ENCODE measurements around the gene PVR. TPM values are rescaled to one million over a fixed set of nuclear protein-coding genes. Genes with fewer than 3 reads are reported as not detected.
"Not testable (repeated sequence)": the region's sequence is repeated elsewhere in the genome, so short reads cannot be mapped to it uniquely, and the experiment has no call there.

PVR gene
- total RNA-seq, 2 experiments from 2014 or later, result 1.9 TPM

DNA sequence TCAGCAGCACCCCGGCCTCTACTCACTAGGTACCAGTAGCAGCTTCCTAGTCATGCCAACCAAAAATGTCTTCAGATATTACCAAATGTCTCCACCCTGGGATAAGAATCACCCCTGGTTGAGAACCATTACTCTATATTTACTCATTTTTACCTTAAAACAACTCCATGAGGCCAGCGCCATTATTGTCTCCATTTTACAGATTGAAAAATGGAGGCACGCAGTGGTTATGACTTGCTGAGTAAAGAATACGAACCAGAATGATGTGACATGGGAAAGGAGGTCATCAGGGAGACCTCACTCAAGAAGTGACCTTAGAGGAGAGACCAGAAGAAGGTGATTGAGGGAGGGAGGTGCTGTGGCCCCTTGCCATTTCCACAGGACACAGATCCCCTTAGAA, 29.8 kb downstream of the PVR start:
- Mint-ChIP-seq H3K27me3 (no peaks in the 10 kb centered on the region), H3K9me3 (no peaks in the 10 kb centered on the region), H3K27ac (no peak overlapping the region), H3K36me3 (ENCODE audit: low read depth) (no peaks in the 10 kb centered on the region), H3K4me3 (no peak overlapping the region), H3K4me1 (no peaks in the 10 kb centered on the region)
- POLR2A ChIA-PET, result no interaction called here
- no peak for DNase-seq
- CTCF ChIA-PET, result no interaction called here

DNA sequence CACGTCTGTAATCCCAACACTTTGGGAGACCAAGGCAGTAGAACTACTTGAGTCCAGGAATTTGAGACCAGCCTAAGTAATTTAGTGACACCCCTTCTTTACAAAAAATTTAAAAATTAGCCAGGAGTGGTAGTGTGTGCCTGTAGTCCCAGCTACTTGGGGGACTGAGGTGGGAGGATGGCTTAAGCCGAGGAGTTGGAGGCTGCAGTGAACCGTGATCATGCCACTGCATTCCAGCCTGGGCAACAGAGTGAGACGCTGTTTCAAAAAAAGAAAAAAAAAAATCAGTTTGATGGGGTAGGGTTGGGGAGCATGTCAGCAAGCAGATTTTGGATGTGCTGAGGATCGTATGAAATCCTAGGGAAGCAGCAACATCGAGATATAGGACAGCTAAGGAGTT, 31.8 kb downstream of the PVR start:
- Mint-ChIP-seq H3K27me3 (no peaks in the 10 kb centered on the region), H3K4me1 (no peaks in the 10 kb centered on the region), H3K9me3 (no peaks in the 10 kb centered on the region), H3K27ac (no peak overlapping the region), H3K4me3 (no peak overlapping the region), H3K36me3 (ENCODE audit: low read depth) (no peaks in the 10 kb centered on the region)
- CTCF ChIA-PET, result interaction anchor here (0.6 to 1.5 kb wide), 5 partner anchors 11 to 569 kb away, joined by 3 to 4 read pairs (median 3); no protein-coding TSS in a partner anchor
- POLR2A ChIA-PET, result interaction anchor here (0.6 kb wide), 1 partner anchor 195 kb away, joined by 3 read pairs; no protein-coding TSS in a partner anchor
- no peak for DNase-seq

DNA sequence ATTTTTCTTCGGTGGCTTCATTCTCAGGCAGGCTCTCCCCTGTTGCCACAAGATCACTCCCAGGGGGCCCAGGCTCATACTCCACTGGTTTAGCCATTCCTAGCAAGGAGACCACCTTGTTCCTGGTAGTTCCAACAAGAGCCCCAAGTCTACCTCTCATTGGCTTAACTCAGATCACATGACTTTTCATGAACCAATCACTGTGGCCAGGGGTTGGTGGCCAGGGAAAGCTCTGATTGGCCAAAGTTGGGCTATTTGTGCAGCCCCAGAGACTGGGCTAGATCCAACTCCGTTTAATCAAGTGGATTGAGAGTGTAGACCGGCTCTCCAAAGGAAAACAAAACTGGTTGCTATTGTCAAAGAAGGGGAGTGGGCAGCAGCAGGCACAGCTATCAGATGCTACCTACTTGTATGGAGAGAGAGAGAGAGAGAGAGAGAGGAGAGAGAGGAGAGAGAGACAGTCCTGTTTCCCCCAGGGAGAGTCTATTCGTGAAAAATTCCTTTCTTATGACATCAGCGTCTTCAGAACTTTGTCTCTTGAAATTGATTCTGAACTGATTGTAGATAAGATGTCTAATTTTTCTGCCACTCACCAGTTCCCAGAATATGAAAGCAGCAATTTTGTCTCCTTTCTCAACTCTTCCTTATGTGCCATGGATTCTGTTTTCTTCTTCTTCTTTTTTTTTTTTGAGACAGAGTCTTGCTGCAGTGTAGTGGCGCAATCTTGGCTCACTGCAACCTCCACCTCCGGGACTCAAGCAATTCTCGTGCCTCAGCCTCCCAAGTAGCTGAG, 33.5 kb downstream of the PVR start:
- H3K36me3 Mint-ChIP-seq (ENCODE audit: low read depth), result no peaks in the 10 kb centered on the region
- H3K27ac Mint-ChIP-seq, result no peak overlapping the region
- ChIA-PET CTCF (interaction anchor here (1.6 kb wide), 1 partner anchor 12 kb away, joined by 4 read pairs; no protein-coding TSS in a partner anchor), POLR2A (interaction anchor here (0.7 kb wide), 1 partner anchor 11 kb away, joined by 7 read pairs; no protein-coding TSS in a partner anchor)
- H3K27me3 Mint-ChIP-seq, result no peaks in the 10 kb centered on the region
- H3K9me3 Mint-ChIP-seq, result no peaks in the 10 kb centered on the region
- H3K4me1 Mint-ChIP-seq, result no peaks in the 10 kb centered on the region
- no peak for DNase-seq
- no peak overlapping the region for H3K4me3 Mint-ChIP-seq

DNA sequence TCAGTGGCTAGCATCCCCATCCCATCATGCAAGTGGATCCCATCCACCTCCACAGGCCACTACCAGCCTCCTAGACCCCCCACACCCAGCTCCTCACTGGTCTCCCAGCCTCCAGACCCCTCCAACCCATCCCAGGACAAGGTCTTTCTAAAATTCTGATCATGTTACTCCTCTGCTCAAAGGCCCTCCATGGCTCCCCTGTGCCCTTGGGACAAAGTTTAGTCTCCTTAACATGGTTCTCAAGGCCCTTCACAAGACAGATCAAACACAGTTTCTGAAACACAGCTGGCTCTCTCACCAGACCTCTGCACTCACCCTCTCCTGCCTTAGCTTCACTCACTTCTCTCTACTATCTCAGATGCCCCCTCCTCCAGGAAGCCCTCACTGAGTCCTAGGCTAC, 36.8 kb downstream of the PVR start:
- ChIA-PET CTCF (interaction anchor here (0.5 to 1.3 kb wide), 2 partner anchors 9 to 71 kb away, joined by 3 to 5 read pairs; no protein-coding TSS in a partner anchor), POLR2A (interaction anchor here (0.6 kb wide), 1 partner anchor 119 kb away, joined by 4 read pairs; no protein-coding TSS in a partner anchor)
- H3K9me3 Mint-ChIP-seq, result no peaks in the 10 kb centered on the region
- no peaks in the 10 kb centered on the region for H3K36me3 Mint-ChIP-seq (ENCODE audit: low read depth)
- peaks cover 9% of the 10 kb centered on the region for H3K4me1 Mint-ChIP-seq
- H3K4me3 Mint-ChIP-seq, result no peak overlapping the region
- no peaks in the 10 kb centered on the region for H3K27me3 Mint-ChIP-seq
- no peak for DNase-seq
- H3K27ac Mint-ChIP-seq, result no peak overlapping the region

DNA sequence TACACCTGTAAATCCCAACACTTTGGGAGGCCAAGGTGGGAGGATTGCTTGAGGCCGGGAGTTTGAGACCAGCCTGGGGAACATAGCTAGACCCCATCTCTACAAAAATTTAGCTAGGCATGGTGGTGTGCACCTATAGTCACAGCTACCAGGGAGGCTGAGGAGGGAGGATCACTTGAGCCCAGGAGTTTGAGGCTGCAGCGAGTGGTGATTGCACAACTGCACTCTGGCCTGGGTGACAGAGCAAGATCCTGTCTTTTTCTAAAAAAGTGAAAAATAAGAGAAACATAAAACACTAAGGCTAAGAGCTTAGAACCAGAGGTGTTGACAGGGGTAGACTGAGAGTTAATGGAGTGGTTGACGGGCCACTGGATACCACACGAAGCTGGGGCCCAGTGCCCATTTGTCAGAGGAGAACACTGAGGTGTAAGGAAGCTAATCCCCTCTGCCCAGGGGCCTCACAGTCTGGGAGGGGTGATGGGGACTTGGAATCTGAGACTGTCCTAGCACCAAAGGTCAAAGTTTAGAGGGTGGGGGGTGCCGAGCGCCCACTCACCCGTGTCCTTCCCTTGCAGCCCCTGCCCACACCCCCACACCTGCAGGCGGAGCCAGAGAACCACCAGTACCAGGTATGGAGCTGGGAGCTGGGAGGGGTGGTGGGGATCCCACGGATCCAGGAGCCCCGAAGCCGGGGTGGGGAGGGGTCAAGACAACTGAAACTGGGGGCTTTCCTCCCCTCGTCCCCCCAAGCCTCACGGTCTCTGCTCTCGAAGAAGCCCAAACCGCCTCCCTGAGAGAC, 38.5 kb downstream of the PVR start:
- Mint-ChIP-seq H3K27ac (no peak overlapping the region), H3K4me3 (no peak overlapping the region), H3K27me3 (peaks cover 5% of the 10 kb centered on the region), H3K4me1 (peaks cover 9% of the 10 kb centered on the region), H3K36me3 (ENCODE audit: low read depth) (no peaks in the 10 kb centered on the region), H3K9me3 (no peaks in the 10 kb centered on the region)
- DNase-seq, result no peak
- CTCF ChIA-PET, result interaction anchor here (0.6 to 1.5 kb wide), 5 partner anchors 22 to 361 kb away, joined by 3 to 5 read pairs (median 4); no protein-coding TSS in a partner anchor
- POLR2A ChIA-PET, result no interaction called here

DNA sequence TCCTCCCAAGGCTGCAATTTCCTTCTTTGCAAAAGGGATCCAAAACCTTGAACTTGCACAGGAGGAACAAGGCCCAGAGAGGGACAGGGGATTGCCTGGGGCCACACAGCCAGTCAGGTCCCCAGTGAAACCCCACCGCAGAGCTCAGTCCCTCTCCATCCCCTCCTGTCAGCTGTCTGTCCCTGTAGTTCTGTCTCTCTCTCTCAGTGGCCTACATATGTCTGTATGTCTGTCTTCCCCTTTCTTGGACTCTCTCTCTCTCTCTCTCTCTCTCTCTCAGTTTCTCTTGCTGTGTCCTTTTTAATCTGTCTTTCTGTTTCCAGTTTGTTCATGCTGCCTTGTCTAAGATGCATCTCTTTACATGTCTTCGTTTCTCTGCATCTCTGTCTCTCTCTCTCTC, 39.1 kb downstream of the PVR start:
- POLR2A ChIA-PET, result no interaction called here
- H3K27me3 Mint-ChIP-seq, result peaks cover 8% of the 10 kb centered on the region
- H3K4me3 Mint-ChIP-seq, result no peak overlapping the region
- no peaks in the 10 kb centered on the region for H3K9me3 Mint-ChIP-seq
- no peak for DNase-seq
- no peaks in the 10 kb centered on the region for H3K36me3 Mint-ChIP-seq (ENCODE audit: low read depth)
- H3K27ac Mint-ChIP-seq, result no peak overlapping the region
- CTCF ChIA-PET, result interaction anchor here (0.6 to 1.5 kb wide), 2 partner anchors 101 to 361 kb away, joined by 4 to 5 read pairs; no protein-coding TSS in a partner anchor
- H3K4me1 Mint-ChIP-seq, result peaks cover 9% of the 10 kb centered on the region

DNA sequence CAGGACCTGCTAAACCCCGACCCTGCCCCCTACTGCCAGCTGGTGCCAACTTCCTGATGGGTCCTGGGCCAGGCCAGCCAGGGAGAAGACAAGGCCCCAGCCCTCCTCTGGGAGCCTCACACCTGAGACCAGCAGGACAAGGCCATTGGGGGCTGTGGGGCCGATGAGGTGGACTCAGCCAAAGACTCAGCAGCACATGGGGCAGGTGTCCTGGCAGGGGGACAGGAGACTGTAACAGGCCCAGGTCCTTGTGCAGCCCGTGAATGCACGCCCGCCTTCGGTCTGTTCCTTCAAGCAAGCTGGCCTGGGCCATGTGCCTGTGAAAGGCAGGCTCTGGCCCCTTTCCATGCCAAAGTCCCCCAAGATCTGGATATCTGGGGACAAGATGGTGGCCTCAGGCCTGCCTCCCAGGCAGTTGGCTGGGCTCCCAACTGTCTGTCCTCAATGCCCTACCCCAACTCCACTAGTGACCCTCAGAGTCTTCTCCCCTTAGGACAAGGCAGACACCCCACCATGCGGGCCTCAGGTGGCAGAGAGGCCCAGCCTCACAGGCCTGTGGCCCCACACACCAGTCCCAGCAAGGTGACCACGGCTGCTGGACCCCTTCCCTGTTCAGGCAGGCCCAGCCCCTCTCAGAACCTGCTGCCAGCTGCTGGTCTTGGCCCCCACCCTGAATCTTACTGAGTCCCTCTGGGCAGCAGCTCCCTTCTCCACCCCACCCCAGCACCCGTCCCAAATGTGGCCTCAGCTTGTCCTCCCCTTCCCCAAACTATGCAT, 39.9 kb downstream of the PVR start:
- no peaks in the 10 kb centered on the region for H3K9me3 Mint-ChIP-seq
- H3K27ac Mint-ChIP-seq, result no peak overlapping the region
- peaks cover 10% of the 10 kb centered on the region for H3K27me3 Mint-ChIP-seq
- DNase-seq, result no peak
- ChIA-PET CTCF (interaction anchor here (0.6 to 1.0 kb wide), 3 partner anchors 41 to 220 kb away, joined by 3 to 4 read pairs (median 3); no protein-coding TSS in a partner anchor), POLR2A (no interaction called here)
- no peaks in the 10 kb centered on the region for H3K36me3 Mint-ChIP-seq (ENCODE audit: low read depth)
- peaks cover 9% of the 10 kb centered on the region for H3K4me1 Mint-ChIP-seq
- no peak overlapping the region for H3K4me3 Mint-ChIP-seq

DNA sequence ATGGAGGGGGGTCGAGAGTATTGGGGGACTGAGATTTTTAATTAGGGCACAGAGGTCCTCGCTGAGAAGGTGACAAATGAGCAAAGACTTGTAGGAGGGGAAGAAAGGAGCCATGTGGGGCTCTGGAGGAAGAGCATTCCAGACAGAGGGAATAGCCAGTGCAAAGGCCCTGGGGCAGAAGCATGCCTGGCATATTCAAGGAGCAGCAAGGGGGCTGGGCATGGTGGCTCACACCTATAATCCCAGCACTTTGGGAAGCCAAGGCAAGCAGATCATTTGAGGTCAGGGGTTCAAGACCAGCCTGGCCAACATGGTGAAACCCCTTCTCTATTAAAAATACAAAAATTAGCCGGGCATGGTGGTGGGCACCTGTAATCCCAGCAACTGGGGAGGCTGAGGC, 40.7 kb downstream of the PVR start:
- CTCF ChIA-PET, result interaction anchor here (0.6 to 1.0 kb wide), 2 partner anchors 40 to 82 kb away, joined by 3 read pairs; no protein-coding TSS in a partner anchor
- not testable (repeated sequence) for H3K27ac Mint-ChIP-seq

DNA sequence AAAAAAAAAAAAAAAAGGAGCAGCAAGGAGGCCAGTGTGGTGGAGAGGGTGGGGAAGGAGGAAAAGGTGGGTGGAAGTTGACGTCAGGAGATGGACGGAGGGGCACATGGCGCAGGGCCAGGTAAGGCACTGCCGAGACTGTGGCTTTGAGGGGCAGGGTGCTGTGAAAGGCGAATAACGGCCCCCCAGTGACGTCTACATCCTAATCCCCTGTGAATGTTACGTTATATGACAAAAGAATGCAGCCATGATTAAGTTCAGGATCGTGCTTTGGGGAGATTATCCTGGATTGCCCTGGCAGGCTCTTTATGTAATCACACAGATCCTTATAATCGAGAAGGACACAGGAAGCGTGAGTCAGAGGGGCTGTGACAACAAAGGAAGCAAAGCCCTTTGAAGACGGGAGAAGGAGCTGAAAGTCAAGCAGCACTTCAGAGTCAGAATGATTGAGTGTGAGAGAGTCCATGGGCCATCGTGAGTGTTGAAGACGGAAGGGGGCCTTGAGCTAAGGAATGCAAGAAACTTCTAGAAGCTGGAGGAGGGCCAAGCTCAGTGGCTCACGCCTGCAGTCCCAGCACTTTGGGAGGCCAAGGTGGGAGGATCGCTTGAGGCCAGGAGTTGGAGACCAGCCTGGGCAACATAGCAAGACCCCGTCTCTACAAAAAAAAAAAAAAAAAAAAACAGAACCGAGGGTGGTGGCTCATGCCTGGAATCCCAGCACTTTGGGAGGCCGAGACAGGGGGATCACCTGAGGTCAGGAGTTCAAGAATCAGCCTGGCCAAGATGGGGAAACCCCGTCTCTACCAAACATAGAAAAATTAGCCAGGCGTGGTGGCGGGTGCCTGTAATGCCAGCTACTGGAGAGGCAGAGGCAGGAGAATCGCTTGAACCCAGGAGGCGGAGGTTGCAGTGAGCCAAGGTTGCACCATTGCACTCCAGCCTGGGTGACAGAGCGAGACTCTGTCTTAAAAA, 41.5 kb downstream of the PVR start:
- no peaks in the 10 kb centered on the region for H3K9me3 Mint-ChIP-seq
- ChIA-PET CTCF (interaction anchor here (0.6 kb wide), 1 partner anchor 22 kb away, joined by 3 read pairs; no protein-coding TSS in a partner anchor), POLR2A (no interaction called here)
- peak; percentile 12 for DNase-seq
- H3K4me3 Mint-ChIP-seq, result no peak overlapping the region
- H3K27me3 Mint-ChIP-seq, result peaks cover 10% of the 10 kb centered on the region
- no peak overlapping the region for H3K27ac Mint-ChIP-seq
- H3K4me1 Mint-ChIP-seq, result peaks cover 20% of the 10 kb centered on the region
- no peaks in the 10 kb centered on the region for H3K36me3 Mint-ChIP-seq (ENCODE audit: low read depth)

More for the DNA sequence above, 40.7 kb downstream of the PVR start:
- H3K4me3 Mint-ChIP-seq; POLR2A ChIA-PET; H3K36me3 Mint-ChIP-seq (ENCODE audit: low read depth); H3K9me3 Mint-ChIP-seq; DNase-seq: not testable (repeated sequence)
- peaks cover 13% of the 10 kb centered on the region for H3K4me1 Mint-ChIP-seq
- H3K27me3 Mint-ChIP-seq, result peaks cover 10% of the 10 kb centered on the region

DNA sequence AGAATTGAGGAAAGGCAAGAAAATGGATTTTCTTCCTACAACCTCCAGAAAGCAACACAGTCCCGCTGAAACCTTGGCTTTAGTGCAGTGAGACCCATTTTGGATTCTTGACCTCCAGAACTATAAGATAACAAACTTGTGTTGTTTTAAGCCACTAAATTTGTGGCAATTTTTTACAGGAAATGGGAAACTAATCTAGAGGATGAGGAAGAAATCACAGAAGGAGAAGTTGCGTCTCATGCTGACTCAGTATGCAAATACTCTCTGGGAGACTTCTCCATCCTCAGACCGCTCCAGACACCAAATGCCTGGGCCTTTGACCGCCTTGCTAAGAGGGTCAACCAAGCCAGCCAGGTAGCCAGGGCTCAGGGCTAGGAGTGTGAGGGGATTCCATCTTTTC, 42.2 kb downstream of the PVR start:
- H3K4me1 Mint-ChIP-seq, result peaks cover 20% of the 10 kb centered on the region
- peaks cover 10% of the 10 kb centered on the region for H3K27me3 Mint-ChIP-seq
- ChIA-PET CTCF (interaction anchor here (0.6 kb wide), 2 partner anchors 10 to 22 kb away, joined by 3 read pairs; no protein-coding TSS in a partner anchor), POLR2A (no interaction called here)
- DNase-seq, result no peak
- H3K4me3 Mint-ChIP-seq, result no peak overlapping the region
- H3K27ac Mint-ChIP-seq, result no peak overlapping the region
- no peaks in the 10 kb centered on the region for H3K36me3 Mint-ChIP-seq (ENCODE audit: low read depth)
- H3K9me3 Mint-ChIP-seq, result no peaks in the 10 kb centered on the region

DNA sequence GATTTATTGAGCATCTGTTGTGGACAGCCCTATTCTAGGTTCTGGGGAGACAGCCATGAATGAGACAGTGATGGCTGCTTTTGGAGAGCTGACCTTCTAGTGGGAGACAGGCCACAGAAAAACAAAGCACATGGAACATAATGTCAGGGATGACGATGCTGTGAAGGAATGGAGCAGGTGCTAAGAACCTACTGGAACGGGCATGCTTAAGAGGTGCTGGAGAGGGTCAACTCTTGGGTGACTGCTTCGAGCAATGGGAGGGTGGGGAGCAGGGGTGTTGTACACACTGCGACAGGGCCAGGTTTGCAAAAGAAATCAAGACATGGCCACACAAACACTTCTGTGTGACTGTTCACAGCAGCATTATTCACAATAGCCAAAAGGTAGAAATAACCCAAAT, 43.2 kb downstream of the PVR start:
- DNase-seq, result no peak
- H3K4me1 Mint-ChIP-seq, result peaks cover 24% of the 10 kb centered on the region
- H3K27me3 Mint-ChIP-seq, result peaks cover 10% of the 10 kb centered on the region
- H3K9me3 Mint-ChIP-seq, result no peaks in the 10 kb centered on the region
- H3K27ac Mint-ChIP-seq, result no peak overlapping the region
- no peak overlapping the region for H3K4me3 Mint-ChIP-seq
- H3K36me3 Mint-ChIP-seq (ENCODE audit: low read depth), result no peaks in the 10 kb centered on the region
- CTCF ChIA-PET, result interaction anchor here (0.6 to 4.1 kb wide), 2 partner anchors 37 to 83 kb away, joined by 3 to 25 read pairs; no protein-coding TSS in a partner anchor
- POLR2A ChIA-PET, result no interaction called here
